Body of pancreas (tissue), 4 donors: Measurements from ENCODE around the gene GRAMD4.

Experiments used
- POLR2A ChIP-seq, 3 donors: fragments of 450-650 bp; IDR thresholded peaks; one replicate each; pipeline ENCODE4 v1.6.1; 2016; ENCODE audit warnings: antibody characterized with exemption in 3 of 3, mild to moderate bottlenecking in 2 of 3
- TF ChIP-seq, protein P1 (sequence below), 7 experiments: fragments of 450-650 bp in 4 of 7; fragments of 200-600 bp in 3 of 7; sonication (generic) in 3 of 7; IDR thresholded peaks; one replicate each; pipeline ENCODE4 v1.5.1; 2016 to 2019; ENCODE audit warnings: antibody characterized with exemption in 7 of 7

DNA sequence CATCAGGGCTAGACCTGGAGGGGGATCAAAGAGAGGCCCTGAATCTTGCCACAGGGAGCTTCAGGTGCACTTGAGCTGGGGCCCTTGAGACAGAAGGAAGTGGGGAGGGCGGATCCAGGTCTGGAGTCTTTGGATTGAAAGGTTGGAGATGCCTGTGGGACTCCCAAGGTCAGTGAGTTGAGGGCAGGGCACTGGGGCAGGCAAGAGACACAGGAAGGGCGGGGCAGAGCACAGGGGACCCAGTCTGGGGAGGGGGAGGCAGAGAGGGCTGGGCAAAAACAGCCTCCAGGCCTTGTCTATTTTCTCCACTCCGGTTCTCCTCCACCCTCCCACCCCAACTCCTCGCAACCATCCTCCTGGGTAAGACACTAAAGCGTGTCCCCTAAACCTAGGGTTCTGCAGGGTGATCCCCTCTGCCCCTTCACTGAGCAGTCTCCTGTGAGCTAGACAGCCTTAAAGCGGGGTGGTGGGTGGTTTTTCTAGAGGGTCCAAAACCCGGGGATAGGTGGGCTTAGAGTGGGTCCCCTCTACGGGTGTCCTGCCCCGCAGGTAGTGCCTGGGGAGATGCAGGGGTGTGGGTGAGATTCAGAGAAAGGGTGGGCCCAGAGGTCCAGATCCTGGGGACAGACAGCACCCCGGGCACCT lies 44.2 kb upstream of the GRAMD4 start:
- TF ChIP-seq, protein P1, sequence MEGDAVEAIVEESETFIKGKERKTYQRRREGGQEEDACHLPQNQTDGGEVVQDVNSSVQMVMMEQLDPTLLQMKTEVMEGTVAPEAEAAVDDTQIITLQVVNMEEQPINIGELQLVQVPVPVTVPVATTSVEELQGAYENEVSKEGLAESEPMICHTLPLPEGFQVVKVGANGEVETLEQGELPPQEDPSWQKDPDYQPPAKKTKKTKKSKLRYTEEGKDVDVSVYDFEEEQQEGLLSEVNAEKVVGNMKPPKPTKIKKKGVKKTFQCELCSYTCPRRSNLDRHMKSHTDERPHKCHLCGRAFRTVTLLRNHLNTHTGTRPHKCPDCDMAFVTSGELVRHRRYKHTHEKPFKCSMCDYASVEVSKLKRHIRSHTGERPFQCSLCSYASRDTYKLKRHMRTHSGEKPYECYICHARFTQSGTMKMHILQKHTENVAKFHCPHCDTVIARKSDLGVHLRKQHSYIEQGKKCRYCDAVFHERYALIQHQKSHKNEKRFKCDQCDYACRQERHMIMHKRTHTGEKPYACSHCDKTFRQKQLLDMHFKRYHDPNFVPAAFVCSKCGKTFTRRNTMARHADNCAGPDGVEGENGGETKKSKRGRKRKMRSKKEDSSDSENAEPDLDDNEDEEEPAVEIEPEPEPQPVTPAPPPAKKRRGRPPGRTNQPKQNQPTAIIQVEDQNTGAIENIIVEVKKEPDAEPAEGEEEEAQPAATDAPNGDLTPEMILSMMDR (IDR thresholded peaks at IDR 0.05): no peak
- no peak for TF ChIP-seq POLR2A (IDR thresholded peaks at IDR 0.05)
